ENCODE data around the gene DNM1.
"Not testable (repeated sequence)": the region's sequence is repeated elsewhere in the genome, so short reads cannot be mapped to it uniquely, and the experiment has no call there.

The DNM1 gene

GRCh38 chr9:128253140-128253990 lies 50.2 kb downstream of the DNM1 start:
- no peak for DNase-seq

- DNase-seq: no peak
Measured at GRCh38 chr9:128253991-128254346, 50.8 kb downstream of the DNM1 start.

GRCh38 chr9:128254362-128254761 lies 51.2 kb downstream of the DNM1 start:
- no peak for DNase-seq

GRCh38 chr9:128254855-128255759 lies 51.9 kb downstream of the DNM1 start:
- DNase-seq: peak; percentile 24 to 60

GRCh38 chr9:128257086-128257825 lies 54.1 kb downstream of the DNM1 start:
- no peak for DNase-seq

- DNase-seq: no peak
Measured at GRCh38 chr9:128257907-128258306, 54.7 kb downstream of the DNM1 start.

GRCh38 chr9:128258326-128258725 lies 55.1 kb downstream of the DNM1 start:
- no peak for DNase-seq

GRCh38 chr9:128259156-128259555 lies 56.0 kb downstream of the DNM1 start:
- DNase-seq: no peak

GRCh38 chr9:128260340-128260739 lies 57.2 kb downstream of the DNM1 start:
- no peak for DNase-seq

GRCh38 chr9:128262687-128263086 lies 59.5 kb downstream of the DNM1 start:
- DNase-seq: no peak

GRCh38 chr9:128265348-128265847 lies 62.2 kb downstream of the DNM1 start:
- DNase-seq: no peak

- no peak for DNase-seq
Measured at GRCh38 chr9:128266868-128267590, 63.9 kb downstream of the DNM1 start.

GRCh38 chr9:128271112-128271511 lies 67.9 kb downstream of the DNM1 start:
- DNase-seq: no peak

GRCh38 chr9:128271512-128271911 lies 68.3 kb downstream of the DNM1 start:
- no peak for DNase-seq

- no peak for DNase-seq
Measured at GRCh38 chr9:128274245-128274644, 71.1 kb downstream of the DNM1 start.

- DNase-seq: no peak
Measured at GRCh38 chr9:128275198-128276007, 72.2 kb downstream of the DNM1 start, which contains the start of gene GOLGA2. TSS of gene GOLGA2 (minus strand) at chr9:128276007. CDS start at chr9:128275976, 31 bp downstream.

GRCh38 chr9:128276008-128276573 lies 72.9 kb downstream of the DNM1 start, which contains the start of gene SWI5:
TSS of gene SWI5 (plus strand) at chr9:128276276.
- peak; percentile 99 to 100 for DNase-seq

GRCh38 chr9:128276574-128277270 lies 73.5 kb downstream of the DNM1 start:
- DNase-seq: peak in 1 of 2 experiments; percentile 27

- DNase-seq: not testable (repeated sequence)
Measured at GRCh38 chr9:128279088-128280073, 76.2 kb downstream of the DNM1 start.

All from NCI-H524 (cell line).